NCI-H226 (cell line): ENCODE data around the gene RAB11FIP5.
"Not testable (repeated sequence)": the region's sequence is repeated elsewhere in the genome, so short reads cannot be mapped to it uniquely, and the experiment has no call there.

Source experiments
- DNase-seq: peaks from one replicate; pipeline ENCODE4 v3.0.0-alpha.2; 2015

The RAB11FIP5 gene, protein sequence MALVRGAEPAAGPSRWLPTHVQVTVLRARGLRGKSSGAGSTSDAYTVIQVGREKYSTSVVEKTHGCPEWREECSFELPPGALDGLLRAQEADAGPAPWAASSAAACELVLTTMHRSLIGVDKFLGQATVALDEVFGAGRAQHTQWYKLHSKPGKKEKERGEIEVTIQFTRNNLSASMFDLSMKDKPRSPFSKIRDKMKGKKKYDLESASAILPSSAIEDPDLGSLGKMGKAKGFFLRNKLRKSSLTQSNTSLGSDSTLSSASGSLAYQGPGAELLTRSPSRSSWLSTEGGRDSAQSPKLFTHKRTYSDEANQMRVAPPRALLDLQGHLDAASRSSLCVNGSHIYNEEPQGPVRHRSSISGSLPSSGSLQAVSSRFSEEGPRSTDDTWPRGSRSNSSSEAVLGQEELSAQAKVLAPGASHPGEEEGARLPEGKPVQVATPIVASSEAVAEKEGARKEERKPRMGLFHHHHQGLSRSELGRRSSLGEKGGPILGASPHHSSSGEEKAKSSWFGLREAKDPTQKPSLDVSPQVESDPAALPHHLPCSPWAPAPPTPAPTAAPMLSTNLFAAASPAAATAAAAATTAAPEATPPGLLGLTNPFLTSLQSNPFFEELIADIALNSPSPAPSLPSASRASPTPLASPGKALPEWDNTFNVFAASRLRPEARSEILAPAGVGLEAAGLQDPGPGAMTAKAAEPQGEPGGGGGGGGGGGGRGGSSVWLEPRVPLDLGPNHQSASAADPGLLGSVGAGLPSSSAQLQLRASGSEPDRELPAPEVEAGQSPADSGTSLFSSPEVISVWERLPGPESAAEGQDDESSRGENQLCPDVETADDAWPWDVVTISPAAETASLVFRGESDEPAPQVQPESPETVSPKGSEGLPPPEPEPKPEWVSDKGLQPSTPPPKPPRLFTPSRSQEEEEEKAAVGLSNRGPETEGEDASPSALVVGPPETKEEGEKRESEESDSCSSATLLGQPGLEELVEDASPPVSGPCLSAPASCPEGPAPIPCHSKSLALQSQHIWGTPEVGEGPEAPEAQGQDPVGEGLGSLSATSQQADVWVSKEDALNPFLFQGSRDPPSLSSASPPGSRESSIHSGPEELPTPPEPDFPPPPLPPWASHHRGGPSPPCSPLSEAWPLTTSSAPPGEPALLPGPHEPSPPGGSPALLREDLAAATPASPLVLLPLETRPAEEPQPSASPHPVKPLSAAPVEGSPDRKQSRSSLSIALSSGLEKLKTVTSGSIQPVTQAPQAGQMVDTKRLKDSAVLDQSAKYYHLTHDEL (N-terminal part only)

DNA sequence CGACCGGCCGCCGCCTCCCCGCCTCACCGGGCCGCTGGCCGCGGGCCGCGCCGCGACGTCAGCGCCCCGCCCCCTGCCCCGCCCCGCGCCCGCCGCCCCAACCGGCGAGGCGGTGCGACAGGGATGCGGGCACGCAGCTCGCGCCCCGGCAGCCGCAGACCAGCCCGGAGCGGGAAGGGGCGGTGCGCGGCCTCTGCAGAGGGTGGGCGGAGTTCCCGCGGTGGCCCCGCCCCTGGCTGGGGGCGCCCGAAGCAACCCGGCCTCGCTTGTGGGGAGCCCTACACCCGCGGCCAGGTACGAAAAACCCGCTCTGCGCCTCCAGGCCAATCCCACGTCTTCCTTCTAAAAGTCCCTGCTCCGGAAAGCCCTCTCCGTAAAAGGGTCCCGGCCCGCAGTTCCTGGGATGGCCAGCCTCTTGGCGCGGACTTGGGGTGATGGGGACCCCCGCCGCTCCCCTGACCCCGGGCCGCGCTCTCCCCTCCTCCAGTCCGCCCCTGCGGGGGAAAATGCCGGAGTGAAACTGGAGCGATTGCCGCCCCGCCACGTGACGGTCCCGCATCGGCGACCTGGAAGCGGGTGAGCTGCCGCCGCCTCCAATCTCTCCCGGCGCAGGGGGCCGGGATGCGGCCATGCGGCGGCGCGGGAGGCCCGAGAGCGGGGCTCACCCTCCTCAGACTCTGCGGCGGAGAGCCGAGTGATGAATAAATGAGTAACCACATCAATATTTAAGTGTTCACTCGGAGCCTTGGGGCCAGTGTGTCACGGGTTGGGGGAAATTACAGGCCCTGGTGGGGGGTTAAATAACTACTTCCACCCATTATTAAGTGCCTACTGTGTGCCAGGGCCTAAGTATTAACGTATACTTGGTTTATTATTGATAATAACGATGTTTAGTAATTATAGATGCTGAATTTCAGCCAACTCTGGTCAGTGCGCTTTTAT is at the start of gene RAB11FIP5:
Gene RAB11FIP5 (minus strand): TSS at position 36 of the 942 bp plus-strand sequence. CDS start 171 bp downstream, outside the sequence.
- peak; percentile 83 for DNase-seq

DNA sequence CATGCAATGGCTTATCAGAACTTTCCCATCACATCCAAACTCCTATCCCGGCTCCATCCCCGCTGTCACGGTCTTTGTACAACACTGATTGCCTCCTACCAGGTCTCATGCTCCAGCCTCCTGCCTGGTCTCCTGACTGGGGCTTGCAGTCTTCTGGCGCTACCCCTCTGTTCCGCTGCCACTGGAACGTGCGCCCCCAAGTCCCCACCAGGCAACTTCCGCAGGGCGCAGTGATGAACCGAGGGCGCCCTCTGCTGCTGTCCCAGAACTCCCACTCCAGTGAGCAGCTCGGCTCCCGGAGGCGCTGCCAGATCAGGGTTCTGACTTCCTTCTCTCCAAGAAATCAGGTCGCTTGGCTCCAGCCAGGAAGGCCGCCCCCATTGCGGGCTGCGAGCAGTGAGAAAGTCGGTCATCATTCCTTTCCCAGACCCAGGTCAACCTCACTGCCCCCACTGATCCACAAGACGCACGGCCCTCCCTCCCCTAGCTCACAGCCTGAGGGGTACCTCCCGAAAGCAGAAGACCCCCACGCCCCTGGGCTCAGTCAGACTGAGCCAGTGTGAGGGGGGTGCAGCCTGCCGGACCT is 43.9 kb upstream of the RAB11FIP5 start:
- DNase-seq, result peak; percentile 42

DNA sequence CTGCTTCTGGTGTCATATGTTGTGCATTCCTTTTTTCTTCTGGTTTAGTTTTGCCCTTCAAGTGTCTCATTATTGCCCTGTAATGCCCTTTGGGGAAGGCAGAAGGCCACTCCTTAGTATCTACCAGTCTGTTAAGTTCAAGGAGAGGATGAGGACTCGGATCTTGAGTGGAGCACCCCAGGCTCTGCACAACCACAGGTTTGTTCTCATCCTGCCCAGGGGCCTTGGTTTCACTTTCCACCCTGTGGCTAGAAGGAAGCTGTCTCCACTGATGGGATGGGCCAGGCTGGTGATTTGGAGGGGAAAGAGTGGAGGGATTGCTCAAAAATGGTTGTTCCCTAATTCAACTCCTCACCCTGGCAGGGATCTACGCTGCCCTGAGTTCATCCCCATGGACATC is 30.2 kb upstream of the RAB11FIP5 start:
- DNase-seq, result no peak

DNA sequence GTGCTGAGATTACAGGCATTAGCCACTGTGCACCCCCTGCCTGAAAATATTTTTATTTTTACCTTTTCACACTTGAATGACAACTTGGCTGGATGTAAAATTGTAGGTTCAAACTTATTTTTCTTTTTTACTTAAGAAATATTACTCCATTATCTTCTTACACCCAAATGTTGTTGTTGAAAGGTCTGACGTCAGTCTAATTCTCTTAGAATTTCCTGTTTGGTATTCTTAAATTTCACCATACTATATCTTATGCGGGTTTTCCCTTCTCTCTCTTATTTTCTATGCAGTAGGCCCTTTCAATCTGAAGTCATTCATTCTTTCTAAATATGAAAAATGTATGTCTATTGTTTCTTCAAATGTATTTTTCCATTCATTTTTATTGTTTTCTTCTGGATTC is 29.1 kb upstream of the RAB11FIP5 start:
- DNase-seq, result no peak

DNA sequence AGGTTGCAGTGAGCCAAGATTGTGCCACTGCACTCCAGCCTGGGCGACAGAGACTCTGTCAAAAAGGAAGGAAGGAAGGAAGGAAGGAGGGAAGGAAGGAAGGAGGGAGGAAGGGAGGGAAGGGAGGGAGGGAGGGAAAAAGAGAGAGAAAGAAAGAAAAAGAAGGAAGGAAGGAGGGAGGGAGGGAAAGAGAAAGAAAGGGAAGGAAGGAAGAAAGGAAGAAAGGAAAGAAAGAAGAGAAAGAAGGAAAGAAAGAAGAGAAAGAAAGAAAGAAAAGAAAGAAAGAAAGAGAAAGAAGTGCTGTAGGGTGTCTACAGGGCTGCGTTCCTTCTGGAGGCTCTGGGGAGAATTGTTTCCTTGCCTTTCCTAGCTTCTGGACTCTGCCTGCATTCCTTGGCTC is 22.5 kb upstream of the RAB11FIP5 start:
- DNase-seq, result no peak

DNA sequence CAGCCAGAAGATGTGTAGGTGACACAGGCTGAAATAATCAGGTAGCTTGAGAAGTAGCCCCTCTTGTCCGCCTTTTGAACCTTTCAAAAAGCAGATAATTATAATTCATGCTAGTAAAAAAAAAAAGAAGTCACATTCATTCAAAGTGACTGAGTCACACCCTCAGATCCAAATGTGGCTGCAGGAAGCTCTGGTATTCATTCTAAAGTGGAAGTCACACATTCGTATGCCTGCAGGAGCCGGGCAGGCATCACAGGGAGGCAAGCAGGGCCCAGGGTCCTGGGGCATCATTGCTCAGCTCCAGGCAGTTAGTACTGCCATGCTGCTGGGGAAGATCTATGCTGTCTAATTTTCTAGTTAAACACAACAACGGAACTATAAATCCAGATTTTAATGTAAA is 21.7 kb upstream of the RAB11FIP5 start:
- DNase-seq, result no peak

DNA sequence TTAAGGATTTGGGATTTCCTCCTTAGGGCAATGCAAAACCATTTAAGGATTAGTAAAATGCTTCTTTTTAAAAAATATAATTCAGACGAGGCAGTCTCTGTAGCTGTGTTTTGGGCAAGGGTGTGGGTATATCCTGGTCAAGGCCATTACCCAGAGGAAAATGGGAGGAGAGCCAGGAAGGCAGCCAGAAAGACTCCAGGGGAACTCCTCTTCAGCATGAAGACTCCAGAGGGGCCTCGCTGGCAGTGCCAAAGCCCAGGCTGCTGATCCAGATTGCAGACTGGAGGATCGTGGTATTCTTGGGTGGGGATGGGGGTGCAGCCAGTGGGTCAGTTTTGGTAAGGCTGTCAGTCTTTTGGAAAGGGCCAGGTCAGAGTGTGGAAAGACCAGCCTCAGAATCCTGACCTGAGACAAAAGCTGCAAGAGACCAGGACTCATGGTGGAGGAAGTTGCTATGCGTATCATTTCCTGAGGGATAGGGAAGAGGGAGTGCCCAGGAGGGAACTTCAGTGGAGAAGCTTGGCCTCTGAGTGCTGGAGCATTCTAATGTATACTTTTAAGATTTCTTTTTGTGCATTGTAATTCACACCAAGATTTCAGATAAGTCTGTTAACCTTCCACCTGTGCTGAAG is 20.9 kb upstream of the RAB11FIP5 start:
- no peak for DNase-seq

DNA sequence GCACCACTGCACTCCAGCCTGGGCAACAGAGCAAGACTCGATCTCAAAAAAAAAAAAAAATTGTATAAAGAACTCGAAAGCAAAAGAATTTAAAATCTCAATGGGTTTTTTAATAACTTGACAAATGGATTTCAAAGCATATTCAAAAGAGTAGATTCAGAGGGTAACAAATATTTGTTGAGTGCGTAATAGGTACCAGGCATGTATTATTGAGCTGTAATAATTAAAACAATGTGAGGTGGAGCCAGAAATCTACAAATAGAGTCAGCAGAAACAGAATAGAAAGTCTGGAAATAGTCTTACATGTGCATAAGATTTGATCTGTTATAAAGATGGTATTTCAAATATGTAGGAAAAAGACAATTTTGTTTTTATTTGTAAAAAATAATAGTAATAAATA is 19.1 kb upstream of the RAB11FIP5 start:
- no peak for DNase-seq

DNA sequence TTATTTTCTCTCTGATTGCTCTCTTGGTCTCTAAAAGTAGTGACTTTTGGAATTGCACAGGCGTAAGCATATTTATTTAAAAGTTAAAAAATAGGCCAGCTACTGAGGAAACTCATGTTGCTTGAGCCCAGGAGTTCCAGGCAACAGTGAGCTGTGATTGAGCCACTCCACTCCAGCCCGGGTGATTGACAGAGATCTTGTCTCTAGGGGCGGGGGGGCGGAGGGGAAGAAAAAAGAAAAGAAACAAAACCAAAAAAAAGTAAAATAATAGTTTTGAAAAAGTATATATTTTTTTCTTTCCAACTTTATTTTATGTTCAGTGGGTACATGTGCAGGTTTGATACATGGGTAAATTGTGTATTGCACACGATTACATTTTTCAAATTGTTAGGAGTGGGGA is 18.0 kb upstream of the RAB11FIP5 start:
- DNase-seq, result no peak

DNA sequence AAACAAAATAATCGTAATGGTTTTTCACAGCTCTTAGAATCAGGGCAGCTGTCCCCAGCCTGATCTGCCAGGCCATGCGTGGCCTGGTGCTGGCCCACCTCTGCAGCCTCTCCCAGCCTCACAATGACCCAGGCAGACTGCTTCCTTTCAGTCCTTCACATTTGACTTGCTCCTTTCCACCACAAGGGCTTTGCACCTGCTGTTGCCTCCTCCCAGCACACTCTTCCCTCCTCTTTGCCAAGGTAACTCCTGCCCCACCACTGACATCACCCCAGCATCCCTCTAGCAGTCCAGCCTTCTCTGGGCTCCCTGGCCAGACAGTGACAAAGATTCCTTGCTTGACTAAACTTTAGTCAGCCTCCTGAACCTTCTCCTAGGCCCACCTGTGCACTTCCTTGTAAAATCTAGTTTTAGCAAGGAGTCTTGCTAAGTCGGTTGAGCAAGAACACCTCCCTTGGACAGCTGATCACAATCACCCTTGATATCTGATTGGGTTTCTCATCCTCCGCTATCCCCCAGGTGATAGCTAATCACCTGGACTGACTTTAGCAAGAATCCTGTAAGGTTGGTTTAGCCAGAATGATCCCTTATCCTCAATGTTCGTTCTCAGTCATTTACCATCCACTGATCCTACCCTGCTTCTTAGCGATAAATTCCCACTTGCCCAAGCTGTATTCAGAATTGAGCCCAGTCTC is 16.2 kb upstream of the RAB11FIP5 start:
- DNase-seq, result no peak

DNA sequence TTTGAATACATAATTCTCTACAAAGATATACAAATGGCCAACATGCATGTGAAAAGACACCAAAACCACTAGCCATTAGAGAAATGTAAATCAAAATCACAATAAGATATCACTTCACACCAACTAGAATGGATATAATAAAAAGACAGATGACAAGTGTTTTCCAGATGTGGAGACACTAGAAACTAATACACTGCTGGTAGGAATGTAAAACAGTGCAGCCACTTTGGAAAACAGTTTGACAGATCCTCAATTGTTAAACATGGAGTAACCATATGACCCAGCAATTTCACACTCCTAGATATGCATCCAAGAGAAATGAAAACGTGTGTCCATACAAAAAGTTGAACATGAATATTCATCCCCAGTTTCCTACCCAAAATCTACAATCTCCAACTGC is 9.8 kb upstream of the RAB11FIP5 start:
- no peak for DNase-seq

DNA sequence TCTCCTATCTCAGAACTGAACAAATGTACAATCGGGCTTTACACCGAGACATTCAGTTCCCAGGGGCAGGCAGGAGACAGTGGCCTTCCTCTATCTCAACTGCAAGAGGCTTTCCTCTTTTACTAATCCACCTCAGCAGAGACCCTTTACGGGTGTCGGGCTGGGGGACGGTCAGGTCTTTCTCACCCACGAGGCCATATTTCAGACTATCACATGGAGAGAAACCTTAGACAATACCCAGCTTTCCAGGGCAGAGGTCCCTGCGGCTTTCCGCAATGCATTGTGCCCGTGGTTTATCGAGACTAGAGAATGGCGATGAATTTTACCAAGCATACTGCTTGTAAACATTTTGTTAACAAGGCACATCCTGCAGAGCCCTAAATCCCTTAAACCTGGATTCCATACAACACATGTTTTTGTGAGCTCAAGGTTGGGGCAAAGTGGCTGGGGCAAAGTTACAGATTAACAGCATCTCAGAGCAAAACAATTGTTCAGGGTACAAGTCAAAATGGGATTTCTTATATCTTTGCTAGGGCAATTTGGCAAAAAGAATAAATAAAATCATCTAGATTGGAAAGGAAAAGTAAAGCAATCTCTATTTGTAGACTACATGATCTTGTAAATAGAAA is 7.0 kb upstream of the RAB11FIP5 start:
- DNase-seq, result not testable (repeated sequence)

DNA sequence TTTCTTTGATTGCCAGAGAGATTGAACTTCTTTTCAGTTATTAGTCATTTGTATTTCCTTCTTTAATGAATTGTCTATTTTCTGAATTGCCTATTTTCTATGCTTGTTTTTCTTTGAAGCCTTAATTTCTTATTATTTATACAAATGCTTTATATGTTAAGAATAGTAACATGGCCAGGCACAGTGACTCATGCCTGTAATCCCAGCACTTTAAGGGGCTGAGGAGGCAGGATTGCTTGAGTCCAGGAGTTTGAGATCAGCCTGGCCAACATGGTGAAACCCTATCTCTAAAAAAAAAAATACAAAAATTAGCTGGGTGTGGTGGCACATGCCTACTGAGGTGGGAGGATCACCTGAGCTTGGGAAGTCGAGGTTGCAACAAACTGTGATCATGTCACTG is 4.7 kb upstream of the RAB11FIP5 start:
- peak; percentile 12 for DNase-seq

DNA sequence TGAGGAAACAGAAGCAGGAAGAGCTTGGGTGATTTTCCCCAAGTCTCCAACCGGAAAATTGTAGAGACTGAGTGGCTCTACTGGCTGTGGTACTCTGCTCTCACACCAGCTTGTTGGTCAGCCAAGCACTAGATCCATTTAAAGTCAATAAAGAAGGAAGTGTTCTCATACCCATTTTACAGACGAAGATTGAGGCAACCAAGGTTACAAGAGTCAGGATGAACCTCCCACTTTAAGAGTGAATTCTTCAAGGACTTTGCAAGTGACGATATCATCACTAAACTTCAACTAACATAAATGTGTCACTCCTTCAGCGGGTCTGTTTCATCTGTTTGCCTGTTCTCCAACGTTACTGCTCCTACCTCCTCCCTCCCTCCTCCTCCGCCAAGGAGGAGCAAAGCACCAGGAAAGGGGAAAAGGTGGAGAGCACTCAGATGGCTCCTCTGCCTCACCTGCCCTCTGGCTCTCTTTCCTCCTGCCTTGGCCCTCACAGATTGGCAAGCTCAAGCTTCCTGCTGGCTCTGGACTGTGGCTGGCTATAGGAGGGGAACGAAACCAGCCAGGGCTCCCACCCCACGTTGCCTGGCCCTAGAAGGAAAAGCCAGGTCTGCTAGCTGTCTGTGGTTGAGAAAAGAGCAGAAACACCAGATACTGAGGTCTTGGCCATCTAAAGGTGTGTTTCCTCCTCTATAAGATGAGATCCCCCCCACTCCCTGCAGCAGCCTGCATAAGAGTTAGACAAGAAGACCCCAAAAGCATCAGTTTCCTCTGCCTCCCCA is 3.6 kb upstream of the RAB11FIP5 start:
- no peak for DNase-seq

DNA sequence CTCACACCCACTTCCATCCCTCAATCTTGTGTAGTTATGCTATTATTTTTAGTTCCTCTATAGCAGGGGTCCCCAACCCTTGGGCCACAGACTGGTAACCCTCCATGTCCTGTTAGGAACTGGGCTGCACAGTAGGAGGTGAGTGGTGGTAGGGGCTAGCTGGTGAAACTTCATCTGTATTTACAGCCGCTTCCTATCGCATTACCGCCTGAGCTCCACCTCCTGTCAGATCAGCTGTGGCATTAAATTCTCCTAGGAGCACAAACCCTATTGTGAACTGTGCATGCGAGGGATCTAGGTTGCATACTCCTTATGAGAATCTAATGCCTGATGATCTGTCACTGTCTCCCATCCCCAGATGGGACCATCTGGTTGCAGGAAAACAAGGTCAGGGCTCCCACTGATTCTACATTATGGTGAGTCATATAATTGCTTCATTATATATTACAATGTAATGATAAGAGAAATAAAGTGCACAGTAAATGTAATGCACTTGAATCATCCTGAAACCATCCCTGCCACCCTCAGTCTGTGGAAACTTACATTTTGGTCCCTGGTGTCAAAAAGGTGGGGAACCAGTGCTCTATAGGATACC is 1.6 kb upstream of the RAB11FIP5 start:
- DNase-seq, result peak; percentile 42

DNA sequence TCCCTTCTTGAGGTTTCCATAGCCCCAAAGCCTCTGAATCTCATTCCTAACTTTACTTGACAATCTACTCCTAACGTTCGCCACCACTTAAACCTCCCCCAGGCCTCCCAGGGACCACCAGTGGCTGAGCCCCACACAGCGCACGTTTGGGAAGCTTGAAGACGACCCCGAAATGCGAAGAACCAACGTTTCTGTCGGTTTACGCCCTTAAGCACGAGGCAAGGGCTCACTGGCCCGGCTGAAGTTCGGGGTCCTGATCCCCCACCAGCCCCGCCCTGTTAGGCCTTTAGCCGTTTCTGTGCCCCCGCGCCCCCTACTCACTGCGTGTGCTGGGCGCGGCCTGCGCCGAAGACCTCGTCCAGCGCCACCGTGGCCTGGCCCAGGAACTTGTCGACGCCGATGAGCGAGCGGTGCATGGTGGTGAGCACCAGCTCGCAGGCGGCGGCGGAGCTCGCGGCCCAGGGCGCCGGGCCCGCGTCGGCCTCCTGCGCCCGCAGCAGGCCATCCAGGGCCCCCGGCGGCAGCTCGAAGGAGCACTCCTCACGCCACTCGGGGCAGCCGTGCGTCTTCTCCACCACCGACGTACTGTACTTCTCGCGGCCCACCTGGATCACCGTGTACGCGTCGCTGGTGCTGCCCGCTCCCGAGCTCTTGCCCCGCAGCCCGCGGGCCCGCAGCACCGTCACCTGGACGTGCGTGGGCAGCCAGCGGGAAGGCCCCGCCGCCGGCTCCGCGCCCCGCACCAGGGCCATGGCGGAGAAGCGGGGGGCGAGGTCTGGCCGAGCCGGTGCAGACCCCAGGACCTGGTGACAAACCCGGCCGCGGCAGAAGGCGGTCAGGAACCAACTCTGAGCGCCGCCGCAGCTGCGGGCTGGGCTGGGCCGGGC is 479 bp downstream of the RAB11FIP5 start:
- DNase-seq, result peak; percentile 29
